CD4-positive, CD25-positive, alpha-beta regulatory T cell (primary cell): Measurements from ENCODE around the gene LDLR. TPM values are rescaled to one million over a fixed set of nuclear protein-coding genes. Genes with fewer than 3 reads are reported as not detected.
"Not testable (repeated sequence)": the region's sequence is repeated elsewhere in the genome, so short reads cannot be mapped to it uniquely, and the experiment has no call there.

Source experiments
- ATAC-seq, 2 donors: fragments of 150-1000 bp; cut with Tn5 transposase; one replicate each; pipeline ENCODE4 v1.10.0; 2021; ENCODE audit warnings: low read depth in 2 of 2, moderate number of reproducible peaks in 2 of 2, moderate library complexity in 1 of 2
- DNase-seq, 3 donors: peaks; one replicate each; pipeline versions ENCODE4 v3.0.0 to v3.0.0-alpha.2; 2012 to 2022; ENCODE audit warnings: mixed read lengths in 1 of 3
- H3K27ac ChIP-seq: one replicate; pipeline ENCODE4 v1.7.0; 2013; ENCODE audit warnings: mild to moderate bottlenecking, low read length; ENCODE audit not compliant: insufficient read depth, poor library complexity, severe bottlenecking
- H3K27me3 ChIP-seq: one replicate; pipeline ENCODE4 v1.7.0; 2013; ENCODE audit warnings: low read length; ENCODE audit not compliant: control insufficient read depth, insufficient read depth
- H3K36me3 ChIP-seq: one replicate; pipeline ENCODE4 v1.7.0; 2013; ENCODE audit warnings: mild to moderate bottlenecking, low read length, moderate library complexity; ENCODE audit not compliant: control insufficient read depth, insufficient read depth
- H3K4me1 ChIP-seq: 2 replicates; pipeline ENCODE4 v1.7.0; 2013; ENCODE audit warnings: mild to moderate bottlenecking, low read length; ENCODE audit not compliant: insufficient read depth, control insufficient read depth, poor library complexity, severe bottlenecking
- H3K4me3 ChIP-seq: one replicate; pipeline ENCODE4 v1.7.0; 2013; ENCODE audit warnings: low read depth, mild to moderate bottlenecking, low read length, moderate library complexity
- H3K9me3 ChIP-seq, 2 experiments: 1 replicate in 1 of 2; 2 replicates in 1 of 2; pipeline ENCODE4 v1.7.0; 2013; ENCODE audit warnings: low read length in 2 of 2, mild to moderate bottlenecking in 1 of 2, moderate library complexity in 1 of 2; ENCODE audit not compliant: control insufficient read depth in 2 of 2
- H3K27ac Mint-ChIP-seq, 3 donors: one replicate each; pipeline ENCODE4 v1.8.0; 2020 to 2022; ENCODE audit warnings: mild to moderate bottlenecking in 3 of 3, mixed read lengths in 3 of 3, moderate library complexity in 2 of 3
- H3K27me3 Mint-ChIP-seq: one replicate; pipeline ENCODE4 v1.8.0; 2022; ENCODE audit warnings: mild to moderate bottlenecking, mixed read lengths
- H3K36me3 Mint-ChIP-seq: one replicate; pipeline ENCODE4 v1.8.0; 2020; ENCODE audit warnings: mixed read lengths
- H3K4me1 Mint-ChIP-seq, 4 donors: one replicate each; pipeline ENCODE4 v1.8.0; 2020 to 2022; ENCODE audit warnings: mixed read lengths in 4 of 4, mild to moderate bottlenecking in 1 of 4
- H3K4me3 Mint-ChIP-seq, 4 donors: one replicate each; pipeline ENCODE4 v1.8.0; 2020 to 2022; ENCODE audit warnings: mild to moderate bottlenecking in 4 of 4, mixed read lengths in 4 of 4, moderate library complexity in 3 of 4
- H3K9me3 Mint-ChIP-seq, 7 donors: one replicate each; pipeline ENCODE4 v1.8.0; 2020 to 2022; ENCODE audit warnings: mixed read lengths in 7 of 7, mild to moderate bottlenecking in 3 of 7, moderate library complexity in 2 of 7
- polyA plus RNA-seq, 4 donors: library from polyadenylated mRNA; unstranded; fragments of 300-500 nt; fragmentation: Illumina TruSeq; gene quantifications; one replicate each; pipeline ENCODE4 v1.2.3, GENCODE V29; 2021
- total RNA-seq: library from RNA; stranded (reverse); gene quantifications from one replicate; pipeline ENCODE4 v1.2.3, GENCODE V29; 2022

Gene LDLR
- total and polyA plus RNA-seq, 5 donors from 2014 or later: 5.1 to 108 (median 11.8) TPM

DNA sequence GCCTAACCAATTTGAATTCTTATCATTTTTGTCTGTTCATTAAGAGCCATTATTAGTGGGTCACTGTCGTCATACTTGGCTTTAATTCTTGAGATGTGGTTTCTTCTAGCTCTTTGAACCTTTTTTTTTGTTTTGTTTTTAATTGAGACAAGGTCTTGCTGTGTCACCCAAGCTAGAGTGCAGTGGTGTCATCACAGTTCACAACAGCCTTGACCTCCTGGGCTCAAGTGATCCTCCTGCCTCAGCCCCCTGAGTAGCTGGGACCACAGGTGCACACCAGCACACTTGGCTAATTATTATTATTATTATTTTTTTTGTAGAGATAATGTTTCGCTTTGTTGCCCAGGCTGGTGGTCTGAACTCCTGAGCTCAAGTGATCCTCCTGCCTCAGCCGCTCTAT lies 25.8 kb upstream of the LDLR start:
- ATAC-seq: no peak
- peak overlapping the region; percentile 23 for H3K27ac ChIP-seq
- H3K27me3 ChIP-seq: no peaks in the 10 kb centered on the region
- Mint-ChIP-seq H3K36me3 (peaks cover 19% of the 10 kb centered on the region), H3K4me1 (peaks cover 0 to 6% (median 2%) of the 10 kb centered on the region in 4 donors), H3K27me3 (no peaks in the 10 kb centered on the region), H3K27ac (peak overlapping the region; percentile 42 to 92 (median 62)), H3K9me3 (no peaks in the 10 kb centered on the region), H3K4me3 (no peak overlapping the region)
- H3K36me3 ChIP-seq: peaks cover 6% of the 10 kb centered on the region
- no peak overlapping the region for H3K4me3 ChIP-seq
- H3K9me3 ChIP-seq: no peaks in the 10 kb centered on the region
- DNase-seq: no peak
- H3K4me1 ChIP-seq: no peaks in the 10 kb centered on the region

DNA sequence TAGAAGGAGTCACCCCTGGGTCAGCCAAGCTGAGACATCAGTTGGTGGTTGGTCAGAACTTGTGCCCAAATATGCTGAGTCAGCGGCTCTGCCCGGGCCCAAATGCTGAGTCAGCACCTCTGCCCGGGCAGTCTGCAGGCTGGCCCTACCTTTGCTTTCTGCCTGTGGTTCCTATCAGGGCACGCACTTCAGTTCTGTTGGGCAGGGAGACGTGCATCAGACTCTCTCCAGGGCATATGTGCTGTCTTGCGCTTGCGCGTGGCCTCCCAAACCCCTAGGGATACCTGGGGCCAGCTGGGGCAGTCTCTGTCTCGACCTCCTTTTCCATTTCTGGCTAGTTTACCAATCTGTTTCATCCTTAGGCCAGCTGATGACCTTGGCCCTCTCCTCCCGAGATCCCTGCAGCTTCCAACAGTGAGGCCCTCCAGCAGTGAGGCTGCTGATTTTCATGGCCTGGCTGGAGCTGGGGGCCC lies 24.4 kb upstream of the LDLR start:
- peaks cover 19% of the 10 kb centered on the region for H3K36me3 Mint-ChIP-seq
- H3K27ac Mint-ChIP-seq: no peak overlapping the region
- H3K4me3 Mint-ChIP-seq: no peak overlapping the region
- H3K9me3 Mint-ChIP-seq: no peaks in the 10 kb centered on the region
- H3K27me3 ChIP-seq: no peaks in the 10 kb centered on the region
- no peaks in the 10 kb centered on the region for H3K4me1 ChIP-seq
- H3K4me3 ChIP-seq: no peak overlapping the region
- peaks cover 0 to 9% (median 3%) of the 10 kb centered on the region in 4 donors for H3K4me1 Mint-ChIP-seq
- H3K27me3 Mint-ChIP-seq: no peaks in the 10 kb centered on the region
- H3K27ac ChIP-seq: no peak overlapping the region
- H3K36me3 ChIP-seq: peaks cover 6% of the 10 kb centered on the region
- H3K9me3 ChIP-seq: no peaks in the 10 kb centered on the region
- DNase-seq (no peak), ATAC-seq (no peak)

DNA sequence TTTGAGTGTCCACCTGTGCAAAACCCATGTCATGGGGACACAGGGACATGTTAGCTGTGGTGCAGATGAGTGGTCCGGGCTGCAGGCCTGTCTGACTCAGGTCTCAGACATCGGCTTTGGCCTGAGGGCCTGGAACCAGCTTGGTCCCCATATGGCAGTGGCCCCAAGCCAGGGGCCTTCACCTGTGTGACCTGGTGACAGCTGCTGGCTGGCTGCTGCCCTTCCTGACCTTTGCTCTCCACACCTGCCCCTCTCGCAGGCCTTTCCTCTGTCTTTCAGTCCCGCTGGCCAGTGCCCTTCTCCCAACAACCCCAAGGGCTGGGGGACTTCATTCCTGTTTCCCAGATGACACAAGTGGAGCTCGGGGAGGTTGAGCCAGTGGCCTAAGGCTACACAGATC lies 22.9 kb upstream of the LDLR start:
- H3K36me3 Mint-ChIP-seq: peaks cover 19% of the 10 kb centered on the region
- no peak overlapping the region for H3K27ac Mint-ChIP-seq

GRCh38 chr19:11067356-11068113 lies 21.7 kb upstream of the LDLR start:
- Mint-ChIP-seq H3K36me3 (peaks cover 13% of the 10 kb centered on the region), H3K9me3 (no peaks in the 10 kb centered on the region), H3K27ac (no peak overlapping the region), H3K4me1 (peaks cover 0 to 9% (median 3%) of the 10 kb centered on the region in 4 donors), H3K4me3 (no peak overlapping the region), H3K27me3 (no peaks in the 10 kb centered on the region)
- no peaks in the 10 kb centered on the region for H3K27me3 ChIP-seq
- H3K4me1 ChIP-seq: no peaks in the 10 kb centered on the region
- H3K9me3 ChIP-seq: no peaks in the 10 kb centered on the region
- H3K36me3 ChIP-seq: no peaks in the 10 kb centered on the region
- H3K4me3 ChIP-seq: no peak overlapping the region
- no peak for DNase-seq
- no peak overlapping the region for H3K27ac ChIP-seq
- ATAC-seq: no peak

More for the DNA sequence above, 22.9 kb upstream of the LDLR start:
- H3K36me3 ChIP-seq: peaks cover 6% of the 10 kb centered on the region
- Mint-ChIP-seq H3K27me3 (no peaks in the 10 kb centered on the region), H3K4me1 (peaks cover 0 to 9% (median 3%) of the 10 kb centered on the region in 4 donors), H3K9me3 (no peaks in the 10 kb centered on the region), H3K4me3 (no peak overlapping the region)
- H3K4me3 ChIP-seq: no peak overlapping the region
- H3K9me3 ChIP-seq: no peaks in the 10 kb centered on the region
- no peak overlapping the region for H3K27ac ChIP-seq
- H3K4me1 ChIP-seq: no peaks in the 10 kb centered on the region
- no peak for DNase-seq
- no peaks in the 10 kb centered on the region for H3K27me3 ChIP-seq
- ATAC-seq: no peak

- Histone ChIP-seq H3K9me3 (no peaks in the 10 kb centered on the region), H3K4me1 (no peaks in the 10 kb centered on the region), H3K4me3 (no peak overlapping the region), H3K36me3 (no peaks in the 10 kb centered on the region), H3K27me3 (no peaks in the 10 kb centered on the region), H3K27ac (no peak overlapping the region)
- Mint-ChIP-seq H3K27me3 (no peaks in the 10 kb centered on the region), H3K4me1 (peaks cover 0 to 15% (median 0%) of the 10 kb centered on the region in 4 donors), H3K27ac (no peak overlapping the region), H3K4me3 (no peak overlapping the region), H3K36me3 (peaks cover 13% of the 10 kb centered on the region), H3K9me3 (no peaks in the 10 kb centered on the region)
- ATAC-seq: no peak
- no peak for DNase-seq
These were observed 19.7 kb upstream of the LDLR start for GRCh38 chr19:11069561-11069960.

DNA sequence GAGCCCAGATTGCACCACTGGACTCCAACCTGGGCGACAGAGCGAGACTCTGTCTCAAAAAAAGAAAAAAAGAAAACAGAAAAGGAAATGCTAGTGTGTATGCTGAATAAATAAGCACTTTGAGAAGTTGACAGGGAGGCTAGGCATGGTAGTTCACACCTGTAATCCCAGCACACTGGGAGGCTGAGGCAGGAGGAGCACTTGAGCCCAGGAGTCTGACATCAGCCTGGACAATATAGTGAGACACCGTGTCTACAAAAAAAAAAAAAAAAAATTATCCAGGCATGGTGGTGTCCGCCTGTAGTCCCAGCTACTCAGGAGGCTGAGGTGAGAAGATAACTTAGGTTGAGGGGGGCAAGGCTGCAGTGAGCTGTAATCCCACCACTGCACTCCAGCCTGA lies 19.1 kb upstream of the LDLR start:
- Histone ChIP-seq H3K36me3 (no peaks in the 10 kb centered on the region), H3K9me3 (no peaks in the 10 kb centered on the region), H3K4me3 (no peak overlapping the region), H3K27me3 (no peaks in the 10 kb centered on the region), H3K27ac (no peak overlapping the region), H3K4me1 (no peaks in the 10 kb centered on the region)
- H3K36me3 Mint-ChIP-seq: peaks cover 11% of the 10 kb centered on the region
- ATAC-seq: no peak
- H3K9me3 Mint-ChIP-seq: no peaks in the 10 kb centered on the region
- H3K27me3 Mint-ChIP-seq: no peaks in the 10 kb centered on the region
- H3K4me1 Mint-ChIP-seq: peaks cover 0 to 15% (median 0%) of the 10 kb centered on the region in 4 donors
- no peak for DNase-seq
- H3K27ac Mint-ChIP-seq: no peak overlapping the region
- no peak overlapping the region for H3K4me3 Mint-ChIP-seq

- Mint-ChIP-seq H3K9me3 (no peaks in the 10 kb centered on the region), H3K27me3 (no peaks in the 10 kb centered on the region)
- DNase-seq: no peak
These were observed 15.7 kb upstream of the LDLR start for GRCh38 chr19:11073568-11073967.

GRCh38 chr19:11076792-11077191 lies 12.5 kb upstream of the LDLR start:
- not testable (repeated sequence) for H3K9me3 ChIP-seq, H3K27ac ChIP-seq, H3K36me3 ChIP-seq, H3K4me1 ChIP-seq, H3K4me3 Mint-ChIP-seq, H3K36me3 Mint-ChIP-seq, H3K27me3 ChIP-seq, DNase-seq, H3K9me3 Mint-ChIP-seq, H3K4me1 Mint-ChIP-seq, ATAC-seq, H3K27me3 Mint-ChIP-seq, H3K4me3 ChIP-seq
- peak overlapping the region in 2 of 3 donors; percentile 64 to 82 for H3K27ac Mint-ChIP-seq

More at GRCh38 chr19:11073568-11073967, 15.7 kb upstream of the LDLR start:
- Histone ChIP-seq H3K4me1 (no peaks in the 10 kb centered on the region), H3K4me3 (no peak overlapping the region), H3K36me3 (no peaks in the 10 kb centered on the region), H3K27me3 (no peaks in the 10 kb centered on the region), H3K9me3 (no peaks in the 10 kb centered on the region), H3K27ac (no peak overlapping the region)
- Mint-ChIP-seq H3K27ac (no peak overlapping the region), H3K4me3 (no peak overlapping the region), H3K4me1 (peaks cover 0 to 13% (median 0%) of the 10 kb centered on the region in 4 donors), H3K36me3 (no peaks in the 10 kb centered on the region)
- no peak for ATAC-seq
